ENCODE results near the gene ETV5. TPM values are rescaled to one million over a fixed set of nuclear protein-coding genes. Genes with fewer than 3 reads are reported as not detected.

The ETV5 gene
- total RNA-seq, 1 donor from 2014 or later = 61.0 TPM

GRCh38 chr3:186094696-186095425, 14.0 kb downstream of the ETV5 start:
- peaks cover 38% of the 10 kb centered on the region for H3K27me3 Mint-ChIP-seq (ENCODE audit: low read depth)

GRCh38 chr3:186094271-186094670, 14.6 kb downstream of the ETV5 start:
- Mint-ChIP-seq H3K9me3 (no peaks in the 10 kb centered on the region), H3K27ac (ENCODE audit: unreplicated experiment) (no peak overlapping the region), H3K4me3 (no peak overlapping the region), H3K27me3 (ENCODE audit: low read depth) (peaks cover 32% of the 10 kb centered on the region), H3K36me3 (ENCODE audit: low read depth) (peaks cover 16% of the 10 kb centered on the region), H3K4me1 (peaks cover 54% of the 10 kb centered on the region)
- DNase-seq (ENCODE audit: low read depth, low spot score) = no peak
- no peak for TF ChIP-seq CTCF (conservative IDR thresholded peaks at IDR 0.05)

More at GRCh38 chr3:186094696-186095425, 14.0 kb downstream of the ETV5 start:
- Mint-ChIP-seq H3K27ac (ENCODE audit: unreplicated experiment) (no peak overlapping the region), H3K4me1 (peaks cover 59% of the 10 kb centered on the region), H3K9me3 (no peaks in the 10 kb centered on the region), H3K36me3 (ENCODE audit: low read depth) (peaks cover 12% of the 10 kb centered on the region), H3K4me3 (no peak overlapping the region)
- no peak for TF ChIP-seq CTCF (conservative IDR thresholded peaks at IDR 0.05)
- no peak for DNase-seq (ENCODE audit: low read depth, low spot score)

GRCh38 chr3:186093271-186093900, 15.5 kb downstream of the ETV5 start:
- Mint-ChIP-seq H3K4me1 (peaks cover 45% of the 10 kb centered on the region), H3K4me3 (no peak overlapping the region), H3K27me3 (ENCODE audit: low read depth) (peaks cover 27% of the 10 kb centered on the region), H3K36me3 (ENCODE audit: low read depth) (peaks cover 18% of the 10 kb centered on the region), H3K27ac (ENCODE audit: unreplicated experiment) (no peak overlapping the region), H3K9me3 (no peaks in the 10 kb centered on the region)
- TF ChIP-seq CTCF (conservative IDR thresholded peaks at IDR 0.05) = no peak
- no peak for DNase-seq (ENCODE audit: low read depth, low spot score)

GRCh38 chr3:186092360-186093070, 16.4 kb downstream of the ETV5 start:
- Mint-ChIP-seq H3K27me3 (ENCODE audit: low read depth) (peaks cover 25% of the 10 kb centered on the region), H3K9me3 (no peaks in the 10 kb centered on the region), H3K4me3 (no peak overlapping the region), H3K4me1 (peaks cover 36% of the 10 kb centered on the region), H3K36me3 (ENCODE audit: low read depth) (peaks cover 27% of the 10 kb centered on the region), H3K27ac (ENCODE audit: unreplicated experiment) (no peak overlapping the region)
- TF ChIP-seq CTCF (conservative IDR thresholded peaks at IDR 0.05) = no peak
- no peak for DNase-seq (ENCODE audit: low read depth, low spot score)

GRCh38 chr3:186090901-186091300, 18.0 kb downstream of the ETV5 start:
- peaks cover 40% of the 10 kb centered on the region for H3K36me3 Mint-ChIP-seq (ENCODE audit: low read depth)
- no peak overlapping the region for H3K4me3 Mint-ChIP-seq
- no peak overlapping the region for H3K27ac Mint-ChIP-seq (ENCODE audit: unreplicated experiment)
- peaks cover 20% of the 10 kb centered on the region for H3K4me1 Mint-ChIP-seq
- H3K27me3 Mint-ChIP-seq (ENCODE audit: low read depth) = peaks cover 25% of the 10 kb centered on the region
- peaks cover 5% of the 10 kb centered on the region for H3K9me3 Mint-ChIP-seq
- no peak for TF ChIP-seq CTCF (conservative IDR thresholded peaks at IDR 0.05)
- DNase-seq (ENCODE audit: low read depth, low spot score) = no peak
